GM13976 (cell line): ENCODE results near the gene IL17A.

Experiments used
- DNase-seq: peaks from one replicate; pipeline ENCODE4 v3.0.0; 2012; ENCODE audit warnings: low spot score
- in situ Hi-C: fragments of 300-500 bp; cut with MboI; formaldehyde crosslinking; loops from one replicate; pipeline ENCODE4 v1.12.0; 2022; ENCODE audit warnings: low sequenced_read_pairs, mixed read lengths, inconsistent platforms; ENCODE audit not compliant: unreplicated experiment
- TF ChIP-seq, protein P1 (sequence below): IDR thresholded peaks from 2 replicates; pipeline ENCODE4 v1.5.1; 2012; ENCODE audit warnings: borderline replicate concordance, mild to moderate bottlenecking; ENCODE audit not compliant: insufficient read depth; ENCODE audit errors: extremely low read depth, missing control alignments, control extremely low read depth

The IL17A gene

DNA sequence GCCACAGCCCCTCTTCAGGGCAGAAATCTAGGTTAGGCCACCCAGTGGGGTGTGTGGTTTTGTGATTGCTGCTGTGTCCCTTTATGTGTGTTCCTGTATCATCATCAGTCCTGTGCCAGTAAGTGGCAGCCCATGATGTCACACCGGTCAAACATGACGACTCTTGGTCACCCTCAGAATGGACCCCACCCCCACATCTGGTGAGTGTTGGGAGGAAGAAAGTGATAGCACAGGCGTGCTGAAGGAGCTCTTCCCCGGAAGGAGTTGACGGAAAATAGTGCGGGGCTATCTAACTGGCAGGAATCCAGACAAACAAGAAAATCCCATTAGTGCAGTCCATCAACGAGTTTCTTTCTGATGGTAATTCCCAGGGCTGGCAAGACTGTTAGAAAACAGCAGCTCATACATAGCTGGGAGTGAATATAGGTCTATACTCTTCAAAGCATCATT, 33.4 kb upstream of the IL17A start:
- TF ChIP-seq, protein P1, sequence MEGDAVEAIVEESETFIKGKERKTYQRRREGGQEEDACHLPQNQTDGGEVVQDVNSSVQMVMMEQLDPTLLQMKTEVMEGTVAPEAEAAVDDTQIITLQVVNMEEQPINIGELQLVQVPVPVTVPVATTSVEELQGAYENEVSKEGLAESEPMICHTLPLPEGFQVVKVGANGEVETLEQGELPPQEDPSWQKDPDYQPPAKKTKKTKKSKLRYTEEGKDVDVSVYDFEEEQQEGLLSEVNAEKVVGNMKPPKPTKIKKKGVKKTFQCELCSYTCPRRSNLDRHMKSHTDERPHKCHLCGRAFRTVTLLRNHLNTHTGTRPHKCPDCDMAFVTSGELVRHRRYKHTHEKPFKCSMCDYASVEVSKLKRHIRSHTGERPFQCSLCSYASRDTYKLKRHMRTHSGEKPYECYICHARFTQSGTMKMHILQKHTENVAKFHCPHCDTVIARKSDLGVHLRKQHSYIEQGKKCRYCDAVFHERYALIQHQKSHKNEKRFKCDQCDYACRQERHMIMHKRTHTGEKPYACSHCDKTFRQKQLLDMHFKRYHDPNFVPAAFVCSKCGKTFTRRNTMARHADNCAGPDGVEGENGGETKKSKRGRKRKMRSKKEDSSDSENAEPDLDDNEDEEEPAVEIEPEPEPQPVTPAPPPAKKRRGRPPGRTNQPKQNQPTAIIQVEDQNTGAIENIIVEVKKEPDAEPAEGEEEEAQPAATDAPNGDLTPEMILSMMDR, result no peak
- in situ Hi-C loops, result no loop called here
- DNase-seq, result no peak

DNA sequence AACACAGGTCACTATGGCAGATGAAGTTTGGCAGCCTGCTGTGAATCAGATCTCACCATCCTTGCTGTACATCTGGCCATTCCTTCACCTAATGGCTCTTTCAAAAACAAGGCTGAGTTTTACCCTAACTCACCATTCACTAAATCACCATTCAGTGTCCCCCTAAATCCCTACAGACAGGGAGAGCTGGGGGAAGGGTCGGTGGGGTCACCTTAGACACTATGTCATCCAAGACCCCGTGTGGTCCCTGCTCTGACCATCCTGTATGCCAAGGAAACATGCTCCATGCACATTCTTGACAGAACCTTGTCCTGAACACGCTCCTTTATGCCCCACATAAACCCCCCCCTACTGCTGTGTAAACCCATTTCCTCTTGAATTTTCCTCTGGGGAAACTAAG, 31.8 kb upstream of the IL17A start:
- in situ Hi-C loops, result no loop called here
- DNase-seq, result no peak
- TF ChIP-seq, protein P1, result no peak

- in situ Hi-C loops, result no loop called here
- DNase-seq, result no peak
- TF ChIP-seq, protein P1, result no peak
Observed at GRCh38 chr6:52155791-52156576, 30.2 kb upstream of the IL17A start.

DNA sequence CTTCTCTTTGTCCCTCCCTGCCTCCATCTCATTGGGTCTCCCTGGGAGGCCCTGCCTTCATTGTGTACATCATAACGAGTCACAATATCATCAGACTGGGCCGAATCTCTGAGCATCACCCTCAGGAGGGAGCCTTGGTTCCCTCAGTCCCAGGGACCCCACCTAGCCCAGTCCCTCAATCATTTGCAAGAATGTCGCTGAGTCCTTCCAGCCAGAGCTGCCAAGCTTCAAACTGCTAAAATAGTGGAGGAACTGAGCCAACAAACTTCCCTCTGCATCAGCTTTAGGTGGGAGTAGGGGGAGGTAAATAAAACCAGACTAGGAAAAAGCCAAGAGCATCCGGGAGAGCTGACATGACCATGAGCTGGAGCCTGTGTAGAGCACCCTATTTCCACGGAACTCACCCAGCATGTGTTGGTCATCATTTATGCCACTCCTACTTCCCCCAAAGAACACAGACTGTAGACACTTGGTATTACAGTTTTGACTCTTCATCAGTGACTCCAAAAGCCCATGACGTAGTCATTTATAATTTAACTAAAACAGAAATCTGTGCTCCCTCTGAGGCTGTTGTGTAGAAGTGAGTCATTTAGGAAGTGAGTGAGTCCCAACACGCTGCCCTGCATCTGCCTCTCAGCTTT, 28.8 kb upstream of the IL17A start:
- TF ChIP-seq, protein P1, result no peak
- no peak for DNase-seq
- in situ Hi-C loops, result no loop called here

GRCh38 chr6:52160472-52161104, 25.6 kb upstream of the IL17A start:
- in situ Hi-C loops, result loop anchor here (10.0 kb wide), 3 partner anchors 74 to 244 kb away; no protein-coding TSS in a partner anchor
- DNase-seq, result no peak
- TF ChIP-seq, protein P1, result no peak

- in situ Hi-C loops, result loop anchor here (10.0 kb wide), 3 partner anchors 73 to 243 kb away; no protein-coding TSS in a partner anchor
- TF ChIP-seq, protein P1, result no peak
- DNase-seq, result no peak
Observed at GRCh38 chr6:52161689-52162438, 24.3 kb upstream of the IL17A start.
